H1 (cell line): ENCODE results near the gene DSE.

ENCODE experiments used
- CHD2 ChIP-seq: IDR thresholded peaks from 2 replicates; pipeline ENCODE4 v1.6.1; 2012; ENCODE audit warnings: low read length, improper control_type of control experiment
- CTCF ChIP-seq, 3 experiments: IDR thresholded peaks; 1 replicate in 2 of 3; 2 replicates in 1 of 3; pipeline versions ENCODE4 v1.5.1 to v1.6.1; 2011; ENCODE audit warnings: low read length in 3 of 3, mild to moderate bottlenecking in 3 of 3, inconsistent platforms in 2 of 3, low read depth in 1 of 3, moderate library complexity in 1 of 3; ENCODE audit not compliant: insufficient read depth in 1 of 3; ENCODE audit errors: control extremely low read depth in 1 of 3

GRCh38 chr6:116434056-116434725 is 63.4 kb downstream of the DSE start:
- TF ChIP-seq CTCF (IDR thresholded peaks at IDR 0.05; ENCODE audit: control extremely low read depth in 1 of 3, insufficient read depth in 1 of 3, low read depth in 1 of 3, low read length in 3 of 3) (no peak), CHD2 (no peak)
